Type B pancreatic cell (in vitro differentiated cells): ENCODE results near the gene TRAF3IP3. TPM values are rescaled to one million over a fixed set of nuclear protein-coding genes. Genes with fewer than 3 reads are reported as not detected.

Experiments
- DNase-seq: peaks from one replicate; pipeline ENCODE4 v3.0.0; 2021; ENCODE audit warnings: mixed read lengths; ENCODE audit not compliant: unreplicated experiment; ENCODE audit errors: extremely low spot score
- H3K27ac Mint-ChIP-seq: 2 replicates; pipeline ENCODE4 v1.8.0; 2021; ENCODE audit warnings: mild to moderate bottlenecking, mixed read lengths
- H3K27me3 Mint-ChIP-seq: 2 replicates; pipeline ENCODE4 v1.8.0; 2021; ENCODE audit warnings: mixed read lengths
- H3K36me3 Mint-ChIP-seq: 2 replicates; pipeline ENCODE4 v1.8.0; 2021; ENCODE audit warnings: mixed read lengths
- H3K4me1 Mint-ChIP-seq: one replicate; pipeline ENCODE4 v1.8.0; 2021; ENCODE audit warnings: mixed read lengths; ENCODE audit not compliant: unreplicated experiment
- H3K4me3 Mint-ChIP-seq: 2 replicates; pipeline ENCODE4 v1.8.0; 2021; ENCODE audit warnings: mild to moderate bottlenecking, mixed read lengths
- H3K9me3 Mint-ChIP-seq: 2 replicates; pipeline ENCODE4 v1.8.0; 2021; ENCODE audit warnings: mixed read lengths
- CTCF ChIP-seq: fragments of 200-600 bp; sonication (generic); conservative IDR thresholded peaks from 2 replicates; pipeline ENCODE4 v1.5.0; 2021; ENCODE audit warnings: antibody characterized with exemption, mild to moderate bottlenecking
- total RNA-seq: library from RNA; stranded (reverse); gene quantifications from 2 replicates; pipeline ENCODE4 v1.2.1, GENCODE V29; 2021; ENCODE audit warnings: low replicate concordance

The TRAF3IP3 gene
- total RNA-seq, 1 donor from 2014 or later, result 1.7 TPM

- Mint-ChIP-seq H3K4me3 (peak within 1 kb of the TSS; percentile 97), H3K27ac (peak within 1 kb of the TSS; percentile 100), H3K4me1 (peaks cover 11% of the 10 kb centered on the region), H3K9me3 (no peaks in the 10 kb centered on the region), H3K27me3 (peaks cover 28% of the 10 kb centered on the region), H3K36me3 (peaks cover 4% of the 10 kb centered on the region)
- no peak for TF ChIP-seq CTCF
- DNase-seq, result peak; percentile 92
These were observed 50.3 kb downstream of the TRAF3IP3 start, which contains the start of gene IRF6 for GRCh38 chr1:209805875-209806760. TSS of gene IRF6 (minus strand) at chr1:209806142. CDS start at chr1:209801413, 4,729 bp downstream.

- peaks cover 28% of the 10 kb centered on the region for H3K27me3 Mint-ChIP-seq
- H3K36me3 Mint-ChIP-seq, result no peaks in the 10 kb centered on the region
- TF ChIP-seq CTCF, result no peak
These were observed 51.7 kb downstream of the TRAF3IP3 start for GRCh38 chr1:209807509-209807908.

GRCh38 chr1:209808059-209808581 lies 52.3 kb downstream of the TRAF3IP3 start:
- H3K9me3 Mint-ChIP-seq, result no peaks in the 10 kb centered on the region
- no peak for DNase-seq
- no peak overlapping the region for H3K4me3 Mint-ChIP-seq
- no peak for TF ChIP-seq CTCF
- peaks cover 11% of the 10 kb centered on the region for H3K4me1 Mint-ChIP-seq
- H3K27ac Mint-ChIP-seq, result peak overlapping the region; percentile 19
- H3K27me3 Mint-ChIP-seq, result peaks cover 28% of the 10 kb centered on the region
- no peaks in the 10 kb centered on the region for H3K36me3 Mint-ChIP-seq

More at GRCh38 chr1:209807509-209807908, 51.7 kb downstream of the TRAF3IP3 start:
- no peak for DNase-seq
- Mint-ChIP-seq H3K27ac (peak overlapping the region; percentile 79), H3K4me3 (peak overlapping the region; percentile 66), H3K4me1 (peaks cover 11% of the 10 kb centered on the region), H3K9me3 (no peaks in the 10 kb centered on the region)

GRCh38 chr1:209809611-209810010 lies 53.8 kb downstream of the TRAF3IP3 start:
- no peak overlapping the region for H3K27ac Mint-ChIP-seq
- H3K4me3 Mint-ChIP-seq, result no peak overlapping the region
- no peak for TF ChIP-seq CTCF
- no peak for DNase-seq
- no peaks in the 10 kb centered on the region for H3K36me3 Mint-ChIP-seq
- peaks cover 18% of the 10 kb centered on the region for H3K27me3 Mint-ChIP-seq
- peaks cover 11% of the 10 kb centered on the region for H3K4me1 Mint-ChIP-seq
- H3K9me3 Mint-ChIP-seq, result no peaks in the 10 kb centered on the region

- DNase-seq, result no peak
- H3K36me3 Mint-ChIP-seq, result no peaks in the 10 kb centered on the region
- no peak overlapping the region for H3K27ac Mint-ChIP-seq
- H3K27me3 Mint-ChIP-seq, result peaks cover 10% of the 10 kb centered on the region
- no peak for TF ChIP-seq CTCF
- peaks cover 12% of the 10 kb centered on the region for H3K4me1 Mint-ChIP-seq
- H3K4me3 Mint-ChIP-seq, result no peak overlapping the region
- H3K9me3 Mint-ChIP-seq, result no peaks in the 10 kb centered on the region
These were observed 54.9 kb downstream of the TRAF3IP3 start for GRCh38 chr1:209810783-209811182.
